Measurements from ENCODE around the gene PPRC1.

DNA sequence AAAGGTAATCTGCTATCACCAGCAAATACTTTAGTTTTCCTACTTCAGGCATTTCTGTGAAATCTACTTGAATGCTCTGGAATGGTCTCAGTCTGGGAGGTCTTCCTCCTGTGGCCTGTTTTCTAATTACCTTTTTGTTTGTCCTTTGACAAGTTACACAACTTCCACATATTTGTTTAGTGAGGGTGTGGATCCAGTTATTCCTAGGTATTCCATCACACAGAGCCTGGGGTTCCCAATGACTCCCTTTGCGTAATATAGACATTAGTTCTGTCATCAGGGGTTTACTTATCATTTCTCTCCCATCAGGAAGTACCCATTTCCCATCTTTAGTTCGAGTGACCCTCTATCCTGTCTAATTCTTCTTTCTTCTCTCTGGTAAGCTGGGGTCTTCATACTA, 65.2 kb downstream of the PPRC1 start:
- no peak for TF ChIP-seq SUZ12 (IDR thresholded peaks at IDR 0.05; ENCODE audit: extremely low read depth, insufficient read depth, insufficient read length)
- TF ChIP-seq YY1 (IDR thresholded peaks at IDR 0.05; ENCODE audit: insufficient read depth, insufficient read length): no peak
